Peyer's patch (tissue), 4 donors: ENCODE data around the gene AADACL2. TPM values are rescaled to one million over a fixed set of nuclear protein-coding genes. Genes with fewer than 3 reads are reported as not detected.

ENCODE experiments used
- DNase-seq, 3 donors: peaks; one replicate each; pipeline ENCODE4 v3.0.0-alpha.2; 2017 to 2019
- H3K27ac ChIP-seq, 4 donors: fragments of 200-600 bp; sonication (generic); one replicate each; pipeline ENCODE4 v1.5.1; 2016 to 2019
- H3K27me3 ChIP-seq, 2 donors: fragments of 200-600 bp; sonication (generic); one replicate each; pipeline ENCODE4 v1.5.1; 2019
- H3K36me3 ChIP-seq, 3 donors: fragments of 200-600 bp; sonication (generic); one replicate each; pipeline ENCODE4 v1.5.1; 2016 to 2019
- H3K4me1 ChIP-seq, 4 donors: fragments of 200-600 bp; sonication (generic); one replicate each; pipeline ENCODE4 v1.5.1; 2016 to 2019
- H3K4me3 ChIP-seq, 4 donors: fragments of 200-600 bp; sonication (generic); 1 replicate in 3 of 4; 2 replicates in 1 of 4; pipeline ENCODE4 v1.5.1; 2016 to 2019; ENCODE audit warnings: mild to moderate bottlenecking in 1 of 4
- H3K9me3 ChIP-seq, 4 donors: fragments of 200-600 bp; sonication (generic); one replicate each; pipeline ENCODE4 v1.5.1; 2016 to 2019; ENCODE audit warnings: mild to moderate bottlenecking in 1 of 4
- POLR2A ChIP-seq, 2 donors: fragments of 450-650 bp; IDR thresholded peaks; one replicate each; pipeline ENCODE4 v1.5.1; 2017; ENCODE audit warnings: antibody characterized with exemption in 2 of 2, mild to moderate bottlenecking in 2 of 2, moderate library complexity in 2 of 2
- total RNA-seq, 4 donors: library from RNA; depleted of rRNA; stranded (reverse); fragments of >200 nt; gene quantifications; one replicate each; pipeline ENCODE4 v1.1.0, GENCODE V29; 2016
- TF ChIP-seq, protein P1 (sequence below), 6 experiments: fragments of 450-650 bp in 4 of 6; fragments of 200-600 bp in 2 of 6; sonication (generic) in 1 of 6; IDR thresholded peaks; one replicate each; pipeline ENCODE4 v1.5.1; 2017 to 2019; ENCODE audit warnings: antibody characterized with exemption in 6 of 6, mild to moderate bottlenecking in 3 of 6, moderate library complexity in 1 of 6

Gene AADACL2
- total RNA-seq, 4 donors from 2014 or later: 0.66 to 1.3 TPM; not detected in 2

DNA sequence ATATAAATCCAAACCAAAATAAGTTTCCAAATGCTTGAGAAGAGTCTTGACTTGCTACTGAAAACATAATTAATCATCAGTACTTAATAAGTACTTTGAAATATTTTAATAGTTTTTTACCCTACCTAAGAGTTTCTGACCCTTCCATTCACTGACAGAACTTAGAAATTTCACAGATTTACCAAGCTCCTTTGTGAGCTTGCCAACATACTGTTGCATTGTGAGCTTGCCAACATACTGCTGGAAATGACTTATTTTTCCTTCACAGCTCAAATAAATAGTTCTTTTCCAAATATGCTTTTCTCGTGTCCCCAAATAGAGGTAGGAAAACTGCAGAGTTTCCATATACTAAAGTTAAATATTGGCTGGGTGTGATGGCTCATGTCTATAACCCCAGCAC lies 70.5 kb downstream of the AADACL2 start:
- Histone ChIP-seq H3K9me3 (peaks cover 0 to 3% (median 0%) of the 10 kb centered on the region in 4 donors), H3K4me3 (no peak overlapping the region), H3K27ac (no peak overlapping the region), H3K4me1 (no peaks in the 10 kb centered on the region), H3K27me3 (no peaks in the 10 kb centered on the region), H3K36me3 (no peaks in the 10 kb centered on the region)
- TF ChIP-seq, protein P1, sequence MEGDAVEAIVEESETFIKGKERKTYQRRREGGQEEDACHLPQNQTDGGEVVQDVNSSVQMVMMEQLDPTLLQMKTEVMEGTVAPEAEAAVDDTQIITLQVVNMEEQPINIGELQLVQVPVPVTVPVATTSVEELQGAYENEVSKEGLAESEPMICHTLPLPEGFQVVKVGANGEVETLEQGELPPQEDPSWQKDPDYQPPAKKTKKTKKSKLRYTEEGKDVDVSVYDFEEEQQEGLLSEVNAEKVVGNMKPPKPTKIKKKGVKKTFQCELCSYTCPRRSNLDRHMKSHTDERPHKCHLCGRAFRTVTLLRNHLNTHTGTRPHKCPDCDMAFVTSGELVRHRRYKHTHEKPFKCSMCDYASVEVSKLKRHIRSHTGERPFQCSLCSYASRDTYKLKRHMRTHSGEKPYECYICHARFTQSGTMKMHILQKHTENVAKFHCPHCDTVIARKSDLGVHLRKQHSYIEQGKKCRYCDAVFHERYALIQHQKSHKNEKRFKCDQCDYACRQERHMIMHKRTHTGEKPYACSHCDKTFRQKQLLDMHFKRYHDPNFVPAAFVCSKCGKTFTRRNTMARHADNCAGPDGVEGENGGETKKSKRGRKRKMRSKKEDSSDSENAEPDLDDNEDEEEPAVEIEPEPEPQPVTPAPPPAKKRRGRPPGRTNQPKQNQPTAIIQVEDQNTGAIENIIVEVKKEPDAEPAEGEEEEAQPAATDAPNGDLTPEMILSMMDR (IDR thresholded peaks at IDR 0.05): no peak
- TF ChIP-seq POLR2A (IDR thresholded peaks at IDR 0.05): no peak
- DNase-seq: no peak

DNA sequence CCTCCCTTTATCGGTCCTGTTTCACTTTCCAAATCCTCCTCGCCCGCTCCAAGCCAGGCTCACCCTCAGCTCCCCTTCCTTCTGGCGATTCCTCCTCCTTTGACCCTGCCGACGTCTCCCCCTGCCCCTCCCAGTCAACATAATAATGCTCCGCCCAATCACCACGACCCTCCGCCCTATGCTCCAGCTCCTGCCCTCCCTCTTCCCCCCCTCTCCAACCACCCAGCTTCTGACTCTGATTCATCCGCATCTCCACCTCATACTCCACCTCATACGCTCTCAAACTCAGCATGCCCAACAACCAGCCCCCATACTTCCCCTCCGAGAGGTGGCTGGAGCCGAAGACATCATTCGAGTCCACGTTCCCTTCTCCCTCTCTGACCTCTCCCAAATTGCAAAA lies 73.1 kb downstream of the AADACL2 start:
- H3K9me3 ChIP-seq: peaks cover 0 to 3% (median 0%) of the 10 kb centered on the region in 4 donors
- DNase-seq: no peak
- TF ChIP-seq POLR2A (IDR thresholded peaks at IDR 0.05): no peak
- TF ChIP-seq, protein P1 (IDR thresholded peaks at IDR 0.05): no peak
- H3K4me3 ChIP-seq: no peak overlapping the region
- H3K27me3 ChIP-seq: no peaks in the 10 kb centered on the region
- H3K4me1 ChIP-seq: no peaks in the 10 kb centered on the region
- H3K27ac ChIP-seq: no peak overlapping the region
- H3K36me3 ChIP-seq: no peaks in the 10 kb centered on the region

Other genes with a start within 250 kb of the AADACL2 start
- 100 to 1,000 TPM in 1 of 4 donors, 10 to 100 TPM in 2, 1 to 10 TPM in 1; 9.9 to 239 (median 67.4) TPM for gene AADAC, start 80.2 kb downstream of the AADACL2 start, total RNA-seq
- 1 to 10 TPM in 1 of 4 donors, under 1 TPM in 2, not detected in 1; 0.35 to 1.3 (median 0.57) TPM for gene SUCNR1, start 139.7 kb downstream of the AADACL2 start, total RNA-seq